ENCODE data around the gene MCCC1.
A peak's percentile ranks its signal among the peaks of the same experiment; 100 is the strongest.

MCCC1 gene

DNA sequence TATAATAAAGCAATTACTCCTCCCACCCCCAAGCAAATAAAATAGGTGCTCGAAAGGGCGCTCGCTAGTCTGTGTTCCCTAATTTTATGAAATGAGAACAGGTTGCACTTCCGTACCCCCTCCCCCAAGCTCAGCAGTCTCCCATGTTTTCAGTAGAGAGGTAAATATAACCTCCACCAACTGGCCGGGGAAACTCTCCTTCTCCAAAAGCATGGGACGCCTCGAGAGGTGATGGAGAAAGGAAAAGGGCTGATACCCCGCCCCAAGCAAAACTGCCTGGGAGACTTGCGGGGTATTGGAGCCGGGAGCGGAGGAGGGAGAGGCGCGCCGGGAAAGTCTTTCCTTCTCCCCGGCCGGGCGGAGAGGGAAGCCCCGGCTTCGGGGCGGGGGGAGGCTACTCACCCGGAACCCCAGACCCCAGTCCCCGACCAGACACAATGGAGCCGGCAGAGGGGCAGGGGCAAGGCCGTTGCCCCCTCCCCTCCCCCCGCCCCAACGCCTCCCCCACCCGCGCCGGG, 119.6 kb downstream of the MCCC1 start:
- peak; percentile 1 for DNase-seq

DNA sequence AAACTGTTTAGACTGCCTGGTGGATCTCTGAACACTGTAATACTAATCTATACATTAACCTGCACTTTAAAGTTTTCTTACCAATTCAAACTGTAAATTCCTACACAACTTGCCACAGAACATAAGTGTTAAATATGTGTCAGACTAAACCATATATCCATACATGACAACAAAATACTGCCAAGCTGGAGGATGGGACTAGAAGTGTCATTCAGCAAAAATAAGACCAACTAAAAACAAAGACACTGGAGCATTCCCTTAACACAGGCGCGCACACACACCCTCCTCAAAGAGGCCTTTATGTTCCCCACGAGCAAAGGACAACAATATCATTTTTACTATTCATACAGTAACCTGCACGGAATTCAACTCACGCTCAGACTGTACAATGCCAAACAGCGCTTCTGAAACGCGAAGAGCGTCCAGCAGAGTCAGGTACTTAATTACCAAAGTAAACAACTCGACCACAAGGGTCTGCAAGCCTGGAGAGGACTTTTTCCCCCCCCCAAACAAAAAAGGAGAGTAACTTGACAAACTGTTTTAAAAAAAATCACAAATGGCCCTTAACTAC, 120.1 kb downstream of the MCCC1 start:
- no peak for DNase-seq

DNA sequence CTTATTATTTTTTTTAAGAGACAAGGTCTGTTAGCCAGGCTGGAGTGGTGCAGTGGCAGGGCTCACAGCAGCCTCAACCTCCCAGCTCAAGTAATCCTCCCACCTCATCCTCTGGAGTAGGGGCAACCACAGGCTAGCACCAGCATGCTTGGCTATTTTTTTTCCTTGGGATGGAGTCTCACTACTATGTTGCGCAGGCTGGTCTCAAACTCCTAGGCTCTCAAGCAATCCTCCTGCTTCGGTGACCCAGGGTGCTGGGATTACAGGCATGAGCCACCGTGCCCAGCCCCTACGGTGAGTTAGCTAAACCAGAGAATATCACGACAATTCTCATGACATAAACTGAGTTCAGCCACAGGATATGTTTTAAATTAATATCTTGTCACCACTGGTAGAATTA, 120.9 kb downstream of the MCCC1 start:
- DNase-seq, result no peak

DNA sequence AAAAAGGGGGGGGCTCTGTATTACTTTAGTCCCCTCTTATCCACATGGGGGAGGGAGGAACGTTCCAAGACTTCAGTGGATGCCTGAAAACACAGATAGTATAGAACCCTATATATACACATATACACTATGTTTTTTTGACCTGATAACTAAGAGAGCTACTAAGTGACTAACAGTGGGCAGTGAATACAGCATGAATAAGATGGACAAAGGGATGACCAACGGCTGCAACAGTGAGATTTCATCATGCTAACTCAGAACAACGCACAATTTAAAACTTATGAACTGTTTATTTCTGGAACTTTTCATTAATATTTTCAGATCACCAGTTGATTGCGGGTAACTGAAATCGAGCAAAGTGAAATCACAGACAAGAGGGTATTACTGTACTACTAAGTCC, 126.2 kb downstream of the MCCC1 start:
- no peak for DNase-seq

DNA sequence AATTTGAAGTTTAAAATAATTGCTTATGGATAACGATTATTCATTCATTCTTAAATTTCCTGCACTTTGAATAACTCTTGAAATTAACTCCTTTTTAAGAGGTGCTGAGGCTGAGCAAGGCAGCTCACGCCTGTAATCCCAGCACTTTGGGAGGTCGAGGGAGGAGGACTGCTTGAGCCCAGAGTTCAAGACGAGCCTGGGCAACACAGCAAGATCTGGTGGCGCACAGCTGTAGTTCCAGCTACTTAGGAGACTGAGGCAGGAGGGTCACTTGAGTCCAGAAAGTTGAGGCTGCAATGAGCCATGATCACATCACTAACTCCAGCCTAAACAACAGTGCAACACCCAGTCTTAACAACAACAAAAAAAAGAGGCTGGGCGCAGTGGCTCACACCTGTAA, 126.9 kb downstream of the MCCC1 start:
- no peak for DNase-seq

DNA sequence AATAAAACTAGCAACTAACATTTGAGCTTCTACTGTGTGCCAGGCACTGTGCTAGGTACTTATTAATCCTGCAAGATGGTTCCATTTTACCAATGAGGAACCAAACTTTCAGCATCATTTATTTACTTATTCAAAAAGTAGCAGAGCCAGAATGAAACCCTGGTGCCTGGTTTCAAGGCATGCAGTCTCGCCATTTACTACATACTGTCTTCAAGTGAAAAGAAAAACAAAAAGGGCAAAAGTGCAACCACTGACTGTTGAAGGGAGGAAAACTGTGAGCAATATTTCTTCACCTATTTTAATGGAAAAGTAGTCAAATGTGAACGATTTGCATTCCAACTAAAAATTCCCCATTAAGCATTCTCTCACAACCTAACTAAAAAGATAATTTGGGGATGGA, 127.7 kb downstream of the MCCC1 start:
- no peak for DNase-seq

DNA sequence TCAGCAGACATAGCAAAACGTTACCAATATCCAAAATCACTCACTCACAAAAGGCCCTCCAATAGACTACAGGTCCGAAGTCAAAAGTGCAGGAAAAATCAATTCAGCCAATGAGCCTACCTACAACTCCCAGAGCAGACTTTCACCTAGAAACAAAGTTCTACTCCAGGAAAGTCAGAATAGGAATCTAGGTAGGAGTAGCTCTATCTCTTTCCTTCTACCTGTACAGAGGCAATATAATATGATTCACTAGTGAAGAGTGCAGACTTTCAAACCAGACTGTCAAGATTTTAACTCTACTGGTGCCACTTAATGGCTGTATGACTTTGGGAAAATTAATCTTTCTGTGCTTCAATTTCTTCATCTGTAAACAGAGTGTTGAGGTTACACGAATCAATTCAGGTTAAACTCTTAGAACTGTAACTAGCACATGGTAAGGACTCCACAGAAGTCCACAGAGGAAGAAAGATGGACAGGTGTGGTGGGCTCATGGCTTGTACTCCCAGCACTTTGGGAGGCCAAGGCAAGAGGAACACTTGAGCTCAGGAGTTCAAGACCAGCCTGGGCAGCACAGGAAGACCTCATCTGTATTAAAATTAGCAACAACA, 128.4 kb downstream of the MCCC1 start:
- no peak for DNase-seq

DNA sequence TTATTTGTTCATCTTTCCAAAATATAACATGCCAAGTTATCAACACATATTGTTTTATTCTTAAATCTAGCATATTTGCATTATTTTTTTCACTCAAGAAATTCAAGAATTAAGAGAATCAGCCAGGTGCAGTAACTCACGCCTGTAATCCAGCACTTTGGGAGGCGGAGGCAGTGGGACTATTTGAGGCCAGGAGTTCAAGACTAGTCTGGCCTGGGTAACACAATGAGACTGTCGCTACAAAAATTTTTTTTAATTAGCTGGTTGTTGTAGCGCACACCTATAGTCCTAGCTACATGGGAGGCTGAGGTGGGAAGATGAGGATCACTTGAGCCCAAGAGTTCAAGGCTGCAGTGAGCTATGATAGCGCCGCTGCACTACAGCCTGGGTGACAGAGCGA, 129.4 kb downstream of the MCCC1 start:
- DNase-seq, result no peak

DNA sequence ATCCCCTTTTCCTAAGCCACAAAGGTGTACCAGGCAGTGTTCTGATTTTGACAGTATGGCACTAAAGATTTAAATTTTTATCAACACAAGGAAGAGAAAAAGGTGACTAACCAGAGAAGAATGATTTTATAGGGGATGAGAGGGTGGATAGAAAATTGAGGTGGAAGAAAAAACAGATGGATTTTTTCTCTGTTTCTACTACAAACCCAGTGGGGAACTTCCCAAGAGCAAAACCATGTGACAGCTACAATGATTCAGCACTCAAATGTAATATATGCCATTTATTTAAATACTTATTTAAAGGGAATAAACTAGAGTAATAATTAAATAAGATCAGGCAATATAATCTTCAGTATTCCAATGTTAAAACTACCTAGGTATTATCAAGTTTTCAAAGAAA, 130.0 kb downstream of the MCCC1 start:
- DNase-seq, result no peak

DNA sequence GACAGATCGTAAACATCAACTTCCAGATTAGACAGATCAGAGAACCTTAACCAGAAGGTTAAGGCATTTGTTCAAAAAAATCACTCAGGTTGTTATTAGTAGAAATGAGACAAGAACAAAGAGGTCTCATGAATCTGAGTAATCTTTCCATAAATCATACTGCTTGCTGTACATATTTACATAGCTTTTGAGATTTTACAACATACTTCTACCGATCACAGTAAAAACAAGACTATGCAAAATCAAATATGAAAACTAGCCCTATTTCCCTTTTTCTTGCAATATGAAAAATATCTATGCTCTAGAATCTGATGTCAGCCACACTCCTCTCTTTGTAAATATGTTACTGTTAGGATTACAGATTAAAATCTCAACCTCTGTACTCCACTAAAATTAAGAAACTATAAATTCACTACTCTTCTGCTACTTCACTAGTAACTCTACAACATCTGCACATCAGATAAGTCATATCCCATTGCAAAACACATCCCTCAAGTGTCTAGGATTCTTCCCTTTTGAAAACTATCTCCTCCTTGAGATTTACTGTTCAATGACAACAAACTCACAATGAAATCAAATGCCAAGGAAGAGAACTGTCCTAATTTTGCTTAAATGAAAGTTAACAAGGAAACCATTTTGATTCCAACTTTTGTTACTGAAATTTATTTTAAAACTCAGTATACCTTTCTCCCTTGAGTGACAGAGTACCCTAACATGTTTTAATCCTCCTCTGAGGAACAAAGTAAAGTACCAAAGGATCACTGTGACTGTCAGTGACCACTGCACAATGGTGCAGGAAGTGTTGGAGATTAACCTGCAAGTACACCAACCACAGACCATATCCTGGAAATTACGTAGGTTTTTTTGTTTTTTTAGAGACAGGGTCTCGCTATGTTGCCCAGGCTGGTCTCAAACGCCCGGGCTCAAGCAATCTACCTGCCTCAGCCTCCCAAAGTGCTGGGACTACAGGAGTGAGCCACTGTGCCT, 131.8 kb downstream of the MCCC1 start:
- peak; percentile 1 for DNase-seq

DNA sequence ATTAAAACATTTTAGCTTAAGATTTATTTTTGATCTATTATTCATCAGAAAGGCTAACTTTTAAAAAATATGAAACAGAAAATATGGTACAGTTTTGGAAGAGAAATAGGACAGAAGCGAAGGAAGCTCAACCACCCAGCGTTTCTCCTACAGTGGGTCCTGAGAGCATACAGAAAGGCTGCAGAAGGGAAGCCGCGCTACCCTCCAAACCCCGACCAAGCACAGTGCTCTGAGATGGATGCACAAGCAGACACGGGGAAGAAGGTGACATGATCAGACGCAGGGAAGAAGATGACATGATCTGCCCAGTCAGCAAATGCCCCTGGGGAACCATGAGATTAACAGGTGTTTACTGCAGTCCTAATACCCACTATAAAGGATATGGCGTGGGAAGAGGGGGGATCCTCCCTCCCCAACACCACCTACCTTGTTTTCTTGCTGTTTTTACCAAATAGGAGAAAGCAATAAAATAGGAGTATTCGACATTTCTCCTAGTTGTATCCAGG, 133.4 kb downstream of the MCCC1 start:
- no peak for DNase-seq

Measured in CD4-positive, alpha-beta T cell treated with Interferon gamma for 1 hour (primary cell).